Keratinocyte (primary cell): ENCODE results near the gene TUBB6. TPM values are rescaled to one million over a fixed set of nuclear protein-coding genes. Genes with fewer than 3 reads are reported as not detected.

Experiments used
- DNase-seq: peaks from one replicate; pipeline ENCODE4 v3.0.0-alpha.2; 2011; ENCODE audit warnings: low read depth, missing footprints, low spot score
- FAIRE-seq: peaks from 2 replicates; lab custom pipeline; 2011; peaks lifted over from hg19 to GRCh38; lab: Jason Lieb, UNC
- H2AFZ ChIP-seq: 2 replicates; pipeline ENCODE4 v1.6.0; 2012; ENCODE audit warnings: low read length, control low read depth, inconsistent platforms; ENCODE audit not compliant: control insufficient read depth
- H3K27ac ChIP-seq: 2 replicates; pipeline ENCODE4 v1.5.1; 2011; ENCODE audit warnings: low read length; ENCODE audit not compliant: control insufficient read depth, insufficient read depth
- H3K27me3 ChIP-seq: 3 replicates; pipeline ENCODE4 v1.6.0; 2011; ENCODE audit warnings: low read length; ENCODE audit not compliant: control insufficient read depth, insufficient read depth; ENCODE audit errors: extremely low read depth
- H3K36me3 ChIP-seq, 2 experiments: 2 replicates in 1 of 2; 3 replicates in 1 of 2; pipeline ENCODE4 v1.5.1; 2011; ENCODE audit warnings: low read length in 2 of 2, mild to moderate bottlenecking in 1 of 2; ENCODE audit not compliant: control insufficient read depth in 2 of 2, insufficient read depth in 2 of 2; ENCODE audit errors: extremely low read depth in 1 of 2
- H3K4me1 ChIP-seq: 3 replicates; pipeline ENCODE4 v1.5.1; 2011; ENCODE audit warnings: low read length; ENCODE audit not compliant: control insufficient read depth, insufficient read depth; ENCODE audit errors: extremely low read depth
- H3K4me2 ChIP-seq: 3 replicates; pipeline ENCODE4 v1.6.0; 2011; ENCODE audit warnings: low read depth, low read length; ENCODE audit not compliant: control insufficient read depth, insufficient read depth; ENCODE audit errors: extremely low read depth
- H3K4me3 ChIP-seq, 3 experiments: fragments of 200-600 bp in 1 of 3; sonication (generic) in 1 of 3; 2 replicates in 2 of 3; 3 replicates in 1 of 3; pipeline ENCODE4 v1.5.1; 2011 to 2016; ENCODE audit warnings: low read length in 3 of 3, mild to moderate bottlenecking in 3 of 3, control low read depth in 2 of 3, inconsistent platforms in 1 of 3, low read depth in 1 of 3, mixed read lengths in 1 of 3, mixed run types in 1 of 3, moderate library complexity in 1 of 3; ENCODE audit not compliant: control insufficient read depth in 2 of 3, insufficient read depth in 2 of 3; ENCODE audit errors: extremely low read depth in 1 of 3
- H3K79me2 ChIP-seq: 2 replicates; pipeline ENCODE4 v1.6.0; 2012; ENCODE audit warnings: low read length; ENCODE audit not compliant: control insufficient read depth, insufficient read depth
- H3K9ac ChIP-seq: 3 replicates; pipeline ENCODE4 v1.6.0; 2011; ENCODE audit warnings: low read length; ENCODE audit not compliant: control insufficient read depth, insufficient read depth; ENCODE audit errors: extremely low read depth
- H3K9me1 ChIP-seq: 3 replicates; pipeline ENCODE4 v1.6.0; 2011; ENCODE audit warnings: low read length; ENCODE audit not compliant: control insufficient read depth, insufficient read depth; ENCODE audit errors: extremely low read depth
- H3K9me3 ChIP-seq: 2 replicates; pipeline ENCODE4 v1.5.1; 2012; ENCODE audit warnings: low read depth, low read length; ENCODE audit not compliant: control insufficient read depth
- H4K20me1 ChIP-seq: 3 replicates; pipeline ENCODE4 v1.6.0; 2011; ENCODE audit warnings: low read length; ENCODE audit not compliant: control insufficient read depth, insufficient read depth; ENCODE audit errors: extremely low read depth
- EZH2 ChIP-seq: IDR thresholded peaks from one replicate; pipeline ENCODE4 v1.6.1; 2012; ENCODE audit warnings: inconsistent platforms, mild to moderate bottlenecking, low read length, moderate library complexity
- dilution Hi-C: fragments of 300-500 bp; cut with MboI; formaldehyde crosslinking; loops from one replicate; pipeline ENCODE4 v1.7.0; 2020; ENCODE audit warnings: low sequenced_read_pairs; ENCODE audit not compliant: extremely low pct_ligation_motif_present
- polyA plus RNA-seq, 5 experiments: library from polyadenylated mRNA; depleted of rRNA in 3 of 5; stranded (reverse) in 3 of 5; stranded (forward) in 1 of 5; unstranded in 1 of 5; fragments of >200 nt; gene quantifications; 1 replicate in 1 of 5; 2 replicates in 3 of 5; 3 replicates in 1 of 5; pipeline versions ENCODE4 v1.2.1 to v1.2.3, GENCODE V29; 2011 to 2012; ENCODE audit warnings: missing spikeins in 2 of 5, low read depth in 1 of 5, low replicate concordance in 1 of 5
- TF ChIP-seq, protein P1 (sequence below), 3 experiments: IDR thresholded peaks in 1 of 3; conservative IDR thresholded peaks in 1 of 3; optimal IDR thresholded peaks in 1 of 3; 2 replicates in 2 of 3; 3 replicates in 1 of 3; pipeline versions ENCODE3 to v1.5.1; 2011; ENCODE audit warnings: low read length in 3 of 3, mild to moderate bottlenecking in 3 of 3, moderate library complexity in 2 of 3, control low read depth in 1 of 3, inconsistent platforms in 1 of 3; ENCODE audit not compliant: insufficient read depth in 2 of 3; ENCODE audit errors: extremely low read depth in 1 of 3

Gene TUBB6
- polyA plus RNA-seq, 1 donor (not counting 4 experiments of a cell fraction or from before 2014, with no cell fraction given), result 479 TPM

DNA sequence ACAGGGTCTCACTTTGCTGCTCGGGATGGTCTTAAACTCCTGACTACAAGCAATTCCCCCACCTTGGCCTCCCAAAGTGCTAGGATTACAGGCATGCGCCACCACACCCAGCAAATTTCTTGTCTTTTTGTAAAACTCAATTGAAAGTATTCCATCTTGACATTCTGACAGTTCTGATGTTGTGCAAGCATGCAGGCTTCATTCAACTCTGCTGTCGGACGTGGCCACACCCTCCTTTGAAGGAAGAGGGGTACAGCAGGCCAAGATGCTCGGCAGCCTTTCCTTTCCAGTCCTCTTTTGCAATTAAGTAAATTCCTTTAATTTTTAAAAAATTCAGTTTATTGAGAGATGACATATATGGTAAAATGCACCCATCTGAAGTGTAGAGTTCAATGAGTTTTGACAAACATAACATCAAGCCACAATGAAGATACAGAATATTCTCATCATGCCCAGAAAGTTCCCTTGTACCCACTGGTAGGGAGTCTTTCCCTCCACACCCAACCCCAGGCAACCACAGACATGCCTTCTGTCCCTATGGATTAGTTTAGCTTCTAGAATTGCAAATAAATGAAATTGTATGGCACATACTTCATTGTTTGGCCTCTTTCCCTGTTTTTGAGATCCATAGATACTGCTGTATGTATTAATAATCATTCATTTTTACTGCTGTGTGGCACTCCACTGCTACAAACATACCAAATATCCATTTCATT is 33.1 kb downstream of the TUBB6 start:
- Histone ChIP-seq H3K36me3 (peaks cover 18 to 30% of the 10 kb centered on the region in 2 experiments), H3K79me2 (no peaks in the 10 kb centered on the region)

DNA sequence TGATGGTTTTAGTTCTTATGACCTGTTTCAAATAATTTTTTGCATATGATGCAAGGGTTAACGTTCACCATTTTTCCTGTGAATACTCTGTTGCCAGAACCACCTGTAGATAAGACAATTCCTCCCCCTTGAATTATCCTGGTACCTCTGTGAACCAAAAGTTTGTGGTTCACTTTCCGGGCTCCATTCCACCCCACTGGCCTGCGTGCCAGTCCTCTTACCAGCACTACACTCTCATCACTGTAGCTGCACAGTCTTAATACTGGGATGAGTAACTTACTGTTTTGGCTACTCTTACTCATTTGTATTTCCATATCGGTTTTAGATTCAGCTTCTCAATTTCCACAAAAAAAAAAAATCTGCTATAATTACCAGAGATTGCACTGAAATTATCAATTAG is 34.6 kb downstream of the TUBB6 start:
- Histone ChIP-seq H3K4me2 (no peak overlapping the region), H4K20me1 (peaks cover 3% of the 10 kb centered on the region), H3K79me2 (no peaks in the 10 kb centered on the region), H2AFZ (no peak overlapping the region), H3K4me3 (no peak overlapping the region), H3K27ac (no peak overlapping the region), H3K9ac (no peak overlapping the region), H3K27me3 (no peaks in the 10 kb centered on the region), H3K9me1 (no peaks in the 10 kb centered on the region), H3K4me1 (no peaks in the 10 kb centered on the region), H3K9me3 (no peaks in the 10 kb centered on the region), H3K36me3 (peaks cover 25 to 32% of the 10 kb centered on the region in 2 experiments)
- FAIRE-seq, result no peak
- no peak for DNase-seq
- dilution Hi-C loops, result no loop called here
- TF ChIP-seq EZH2, result no peak
- TF ChIP-seq, protein P1, sequence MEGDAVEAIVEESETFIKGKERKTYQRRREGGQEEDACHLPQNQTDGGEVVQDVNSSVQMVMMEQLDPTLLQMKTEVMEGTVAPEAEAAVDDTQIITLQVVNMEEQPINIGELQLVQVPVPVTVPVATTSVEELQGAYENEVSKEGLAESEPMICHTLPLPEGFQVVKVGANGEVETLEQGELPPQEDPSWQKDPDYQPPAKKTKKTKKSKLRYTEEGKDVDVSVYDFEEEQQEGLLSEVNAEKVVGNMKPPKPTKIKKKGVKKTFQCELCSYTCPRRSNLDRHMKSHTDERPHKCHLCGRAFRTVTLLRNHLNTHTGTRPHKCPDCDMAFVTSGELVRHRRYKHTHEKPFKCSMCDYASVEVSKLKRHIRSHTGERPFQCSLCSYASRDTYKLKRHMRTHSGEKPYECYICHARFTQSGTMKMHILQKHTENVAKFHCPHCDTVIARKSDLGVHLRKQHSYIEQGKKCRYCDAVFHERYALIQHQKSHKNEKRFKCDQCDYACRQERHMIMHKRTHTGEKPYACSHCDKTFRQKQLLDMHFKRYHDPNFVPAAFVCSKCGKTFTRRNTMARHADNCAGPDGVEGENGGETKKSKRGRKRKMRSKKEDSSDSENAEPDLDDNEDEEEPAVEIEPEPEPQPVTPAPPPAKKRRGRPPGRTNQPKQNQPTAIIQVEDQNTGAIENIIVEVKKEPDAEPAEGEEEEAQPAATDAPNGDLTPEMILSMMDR (optimal IDR thresholded peaks at IDR 0.05 in 1 of 3, IDR thresholded peaks at IDR 0.05 in 1 of 3, conservative IDR thresholded peaks at IDR 0.05 in 1 of 3; ENCODE audit: extremely low read depth in 1 of 3, insufficient read depth in 2 of 3, low read length in 3 of 3), result no peak

More for the DNA sequence above, 33.1 kb downstream of the TUBB6 start:
- dilution Hi-C loops, result no loop called here
- FAIRE-seq (no peak), DNase-seq (no peak)
- Histone ChIP-seq H3K4me3 (no peak overlapping the region), H3K9me3 (no peaks in the 10 kb centered on the region), H3K27me3 (no peaks in the 10 kb centered on the region), H3K4me1 (no peaks in the 10 kb centered on the region), H3K4me2 (no peak overlapping the region), H2AFZ (no peak overlapping the region), H3K9me1 (no peaks in the 10 kb centered on the region), H3K27ac (no peak overlapping the region), H4K20me1 (peaks cover 3% of the 10 kb centered on the region), H3K9ac (no peak overlapping the region)
- no peak for TF ChIP-seq EZH2
- TF ChIP-seq, protein P1 (optimal IDR thresholded peaks at IDR 0.05 in 1 of 3, IDR thresholded peaks at IDR 0.05 in 1 of 3, conservative IDR thresholded peaks at IDR 0.05 in 1 of 3; ENCODE audit: extremely low read depth in 1 of 3, insufficient read depth in 2 of 3, low read length in 3 of 3), result no peak
